OCI-LY3 (cell line): ENCODE data around the gene MBD4.
A peak's percentile ranks its signal among the peaks of the same experiment; 100 is the strongest.

Experiments used
- H2AFZ ChIP-seq: fragments of 200-600, 300-600 bp; shearing (Covaris generic); 2 replicates; pipeline ENCODE4 v1.6.0; 2014; ENCODE audit warnings: antibody characterized with exemption, low read depth, low read length
- H3K27ac ChIP-seq: fragments of 200-600, 300-600 bp; sonication (generic); 2 replicates; pipeline ENCODE4 v1.5.1; 2014; ENCODE audit warnings: mild to moderate bottlenecking, low read length, moderate library complexity, mixed read lengths
- H3K27me3 ChIP-seq: fragments of 200-600, 300-600 bp; sonication (generic); 2 replicates; pipeline ENCODE4 v1.6.1; 2014; ENCODE audit warnings: low read depth, low read length, mixed read lengths
- H3K36me3 ChIP-seq: fragments of 200-600, 300-600 bp; sonication (generic); replicated peaks from 2 replicates; pipeline ENCODE3; 2014; ENCODE audit warnings: low read depth, low read length, mixed read lengths
- H3K4me1 ChIP-seq: fragments of 300-600, 200-600 bp; sonication (generic); 2 replicates; pipeline ENCODE4 v1.6.1; 2014; ENCODE audit warnings: low read length, mixed read lengths
- H3K4me2 ChIP-seq: fragments of 200-600, 300-600 bp; sonication (generic); 2 replicates; pipeline ENCODE4 v1.6.1; 2014; ENCODE audit warnings: low read length, mixed read lengths
- H3K4me3 ChIP-seq: fragments of 300-600, 200-600 bp; sonication (generic); 2 replicates; pipeline ENCODE4 v1.5.1; 2014; ENCODE audit warnings: antibody characterized with exemption, mild to moderate bottlenecking, low read length, moderate library complexity
- H3K79me2 ChIP-seq: fragments of 300-600, 200-600 bp; shearing (Covaris generic); 2 replicates; pipeline ENCODE4 v1.6.1; 2014; ENCODE audit warnings: mild to moderate bottlenecking, low read length, mixed read lengths
- H3K9ac ChIP-seq: fragments of 300-600, 200-600 bp; shearing (Covaris generic); 2 replicates; pipeline ENCODE4 v1.6.0; 2014; ENCODE audit warnings: mild to moderate bottlenecking, low read length, moderate library complexity
- H3K9me3 ChIP-seq: fragments of 200-600, 300-600 bp; shearing (Covaris generic); 2 replicates; pipeline ENCODE4 v1.6.1; 2014; ENCODE audit warnings: low read length, mixed read lengths; ENCODE audit not compliant: insufficient read depth
- H4K20me1 ChIP-seq: fragments of 200-600, 300-600 bp; sonication (generic); 2 replicates; pipeline ENCODE4 v1.6.1; 2016; ENCODE audit warnings: low read length, mixed read lengths; ENCODE audit not compliant: insufficient read depth
- EZH2phosphoT487 ChIP-seq: fragments of 200-600 bp; shearing (Covaris generic); IDR thresholded peaks from 2 replicates; pipeline ENCODE4 v1.6.1; 2018; ENCODE audit warnings: antibody characterized with exemption, mixed run types, low read depth
- TF ChIP-seq, protein P1 (sequence below): fragments of 200-600, 300-600 bp; sonication (generic); IDR thresholded peaks from 2 replicates; pipeline ENCODE4 v1.5.1; 2014; ENCODE audit warnings: antibody characterized with exemption, low read length, low read depth

Gene MBD4

DNA sequence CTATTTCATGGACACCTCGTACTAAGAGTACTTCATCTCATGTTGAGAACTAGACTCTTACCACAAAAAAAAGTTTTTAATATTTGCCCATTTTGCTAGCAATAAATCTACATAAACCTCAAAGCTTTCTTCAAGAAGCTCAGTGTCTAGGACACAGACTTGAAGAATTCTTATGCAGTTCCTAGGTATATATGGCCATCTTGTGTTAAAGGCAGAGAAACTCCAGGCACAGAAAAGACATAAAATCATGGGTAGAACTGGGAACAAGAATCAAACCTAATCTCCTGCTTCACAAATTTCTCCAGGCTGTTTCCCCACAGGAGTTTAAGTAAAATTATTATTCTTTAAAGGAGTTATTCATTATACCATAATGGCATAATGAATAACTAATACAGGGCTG lies 4.4 kb downstream of the MBD4 start:
- Histone ChIP-seq H3K36me3 (peaks cover 55% of the 10 kb centered on the region), H3K27ac (no peak overlapping the region), H3K79me2 (peaks cover 22% of the 10 kb centered on the region), H3K9ac (no peak overlapping the region), H3K4me2 (peak overlapping the region; percentile 18), H3K27me3 (no peaks in the 10 kb centered on the region), H3K4me1 (peaks cover 42% of the 10 kb centered on the region), H3K9me3 (no peaks in the 10 kb centered on the region), H2AFZ (no peak overlapping the region), H4K20me1 (no peaks in the 10 kb centered on the region), H3K4me3 (no peak overlapping the region)
- no peak for TF ChIP-seq EZH2phosphoT487
- TF ChIP-seq, protein P1, sequence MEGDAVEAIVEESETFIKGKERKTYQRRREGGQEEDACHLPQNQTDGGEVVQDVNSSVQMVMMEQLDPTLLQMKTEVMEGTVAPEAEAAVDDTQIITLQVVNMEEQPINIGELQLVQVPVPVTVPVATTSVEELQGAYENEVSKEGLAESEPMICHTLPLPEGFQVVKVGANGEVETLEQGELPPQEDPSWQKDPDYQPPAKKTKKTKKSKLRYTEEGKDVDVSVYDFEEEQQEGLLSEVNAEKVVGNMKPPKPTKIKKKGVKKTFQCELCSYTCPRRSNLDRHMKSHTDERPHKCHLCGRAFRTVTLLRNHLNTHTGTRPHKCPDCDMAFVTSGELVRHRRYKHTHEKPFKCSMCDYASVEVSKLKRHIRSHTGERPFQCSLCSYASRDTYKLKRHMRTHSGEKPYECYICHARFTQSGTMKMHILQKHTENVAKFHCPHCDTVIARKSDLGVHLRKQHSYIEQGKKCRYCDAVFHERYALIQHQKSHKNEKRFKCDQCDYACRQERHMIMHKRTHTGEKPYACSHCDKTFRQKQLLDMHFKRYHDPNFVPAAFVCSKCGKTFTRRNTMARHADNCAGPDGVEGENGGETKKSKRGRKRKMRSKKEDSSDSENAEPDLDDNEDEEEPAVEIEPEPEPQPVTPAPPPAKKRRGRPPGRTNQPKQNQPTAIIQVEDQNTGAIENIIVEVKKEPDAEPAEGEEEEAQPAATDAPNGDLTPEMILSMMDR: no peak

DNA sequence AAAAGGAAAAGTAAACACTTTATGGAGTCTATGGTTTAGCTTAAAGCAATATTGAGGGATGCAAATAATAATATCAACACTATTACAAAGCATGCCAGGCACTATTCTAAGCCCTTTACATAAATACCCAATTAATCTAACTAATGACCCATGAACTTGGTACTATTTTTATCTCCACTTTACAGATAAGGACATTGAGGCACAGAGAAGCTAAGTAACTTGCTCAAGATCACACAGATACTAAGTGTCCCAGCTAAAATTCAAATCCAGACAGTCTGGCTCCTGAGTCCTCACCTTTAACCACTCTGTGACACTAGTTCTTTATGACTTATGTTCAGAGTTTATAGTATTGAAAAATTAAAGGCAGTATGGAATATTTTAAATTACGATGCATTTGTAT lies 5.6 kb downstream of the MBD4 start:
- Histone ChIP-seq H3K9me3 (no peaks in the 10 kb centered on the region), H3K4me2 (no peak overlapping the region), H3K4me1 (peaks cover 42% of the 10 kb centered on the region), H3K79me2 (peaks cover 16% of the 10 kb centered on the region), H4K20me1 (no peaks in the 10 kb centered on the region), H2AFZ (no peak overlapping the region), H3K27me3 (no peaks in the 10 kb centered on the region), H3K36me3 (peaks cover 61% of the 10 kb centered on the region), H3K4me3 (no peak overlapping the region), H3K9ac (no peak overlapping the region), H3K27ac (no peak overlapping the region)
- TF ChIP-seq, protein P1: no peak

DNA sequence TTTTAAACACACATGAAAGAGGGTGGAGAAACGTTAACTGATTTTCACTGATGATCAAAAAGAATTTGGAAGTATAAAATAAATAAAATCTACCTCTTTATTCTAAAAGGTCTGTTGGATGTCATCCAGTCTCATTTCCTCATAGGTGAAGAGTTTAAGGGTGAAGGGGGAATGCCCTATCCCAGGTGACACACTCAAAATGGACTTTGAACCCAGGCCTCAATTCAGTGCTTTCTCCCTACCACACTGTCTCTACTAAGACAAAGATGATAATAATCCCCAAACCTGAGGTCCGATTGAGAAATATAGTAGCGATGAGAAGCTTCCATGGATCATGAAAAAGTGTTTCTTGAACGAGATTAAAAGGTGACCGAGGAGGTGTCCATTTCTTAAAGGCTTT lies 6.2 kb downstream of the MBD4 start:
- peaks cover 66% of the 10 kb centered on the region for H3K36me3 ChIP-seq
- no peak for TF ChIP-seq EZH2phosphoT487
- TF ChIP-seq, protein P1: no peak

DNA sequence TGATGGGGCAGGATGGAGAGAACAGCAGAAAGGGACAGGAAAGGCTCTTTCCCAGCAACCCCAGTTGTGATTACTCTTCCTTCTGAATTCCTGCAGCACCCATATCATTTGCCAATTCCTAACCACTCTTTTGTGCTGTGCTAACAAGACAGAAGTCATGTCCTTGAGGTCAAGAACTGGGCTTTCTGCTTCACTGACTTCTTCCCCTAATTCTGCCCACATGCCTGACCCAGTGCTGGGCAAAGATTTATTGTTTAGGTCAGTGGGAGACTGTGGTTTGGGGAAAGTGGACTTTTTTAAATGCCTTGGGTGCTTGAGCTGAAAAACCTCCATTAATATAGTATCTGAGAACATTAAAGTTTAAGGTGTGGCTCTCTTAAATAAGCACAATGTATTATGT lies 7.1 kb downstream of the MBD4 start:
- Histone ChIP-seq H3K4me2 (no peak overlapping the region), H3K27ac (no peak overlapping the region), H3K4me3 (no peak overlapping the region), H3K9ac (no peak overlapping the region), H2AFZ (no peak overlapping the region), H3K4me1 (peaks cover 33% of the 10 kb centered on the region), H4K20me1 (no peaks in the 10 kb centered on the region), H3K36me3 (peaks cover 72% of the 10 kb centered on the region), H3K9me3 (no peaks in the 10 kb centered on the region), H3K79me2 (peaks cover 2% of the 10 kb centered on the region; the same call in 1 of the 2 replicates), H3K27me3 (no peaks in the 10 kb centered on the region)
- TF ChIP-seq EZH2phosphoT487: no peak
- TF ChIP-seq, protein P1: no peak

More for the DNA sequence above, 6.2 kb downstream of the MBD4 start:
- Histone ChIP-seq H3K4me2 (no peak overlapping the region), H3K9ac (no peak overlapping the region), H4K20me1 (no peaks in the 10 kb centered on the region), H3K9me3 (no peaks in the 10 kb centered on the region), H3K27ac (no peak overlapping the region), H3K79me2 (peaks cover 11% of the 10 kb centered on the region), H3K4me1 (peaks cover 40% of the 10 kb centered on the region), H3K4me3 (no peak overlapping the region), H3K27me3 (no peaks in the 10 kb centered on the region), H2AFZ (no peak overlapping the region)
